ENCODE results near the gene CACNB4. TPM values are rescaled to one million over a fixed set of nuclear protein-coding genes. Genes with fewer than 3 reads are reported as not detected.

The CACNB4 gene
- total and polyA plus RNA-seq, 2 of the 4 experiments (the other 2 are of a cell fraction) = 0.12 to 0.36 TPM

GRCh38 chr2:151999053-151999452 is 99.8 kb downstream of the CACNB4 start:
- Histone ChIP-seq H2BK120ac (ENCODE audit: low read depth, low read length) (no peak overlapping the region), H3K36me3 (ENCODE audit: control insufficient read depth, insufficient read depth, low read length) (no peaks in the 10 kb centered on the region), H3K9me3 (ENCODE audit: control insufficient read depth, insufficient read depth, low read length) (no peaks in the 10 kb centered on the region), H2BK15ac (ENCODE audit: low read depth, low read length) (no peak overlapping the region), H4K91ac (ENCODE audit: insufficient read depth, low read depth, low read length) (no peak overlapping the region), H3K18ac (ENCODE audit: low read depth, low read length) (no peak overlapping the region), H3K9me1 (ENCODE audit: insufficient read depth, low read length) (no peaks in the 10 kb centered on the region), H3K79me1 (ENCODE audit: low read depth in 1 of 2, low read length in 2 of 2) (no peaks in the 10 kb centered on the region), H2AK9ac (replicated peaks; ENCODE audit: low read depth, low read length, poor library complexity) (no peak overlapping the region), H2AFZ (replicated peaks; ENCODE audit: low read length, poor library complexity) (no peak overlapping the region), H2BK5ac (ENCODE audit: low read depth, low read length, poor library complexity, severe bottlenecking) (no peak overlapping the region), H3K4ac (ENCODE audit: low read depth, low read length) (no peak overlapping the region), H2AK5ac (ENCODE audit: low read depth, low read length) (no peak overlapping the region), H3K56ac (ENCODE audit: extremely low read depth, insufficient read depth, low read length) (no peak overlapping the region), H3K27ac (ENCODE audit: insufficient read depth, low read length) (no peak overlapping the region), H4K20me1 (ENCODE audit: insufficient read depth, low read length) (no peaks in the 10 kb centered on the region), H3K4me1 (ENCODE audit: control insufficient read depth, insufficient read depth, low read length) (no peaks in the 10 kb centered on the region), H3K9ac (ENCODE audit: low read depth, low read length) (no peak overlapping the region), H4K5ac (ENCODE audit: low read depth, low read length) (no peak overlapping the region), H3K14ac (replicated peaks; ENCODE audit: low read depth, low read length) (no peak overlapping the region), H3K4me2 (ENCODE audit: low read depth, low read length) (no peak overlapping the region), H2BK20ac (ENCODE audit: low read depth, low read length) (no peak overlapping the region), H4K8ac (ENCODE audit: low read depth in 2 of 2, low read length in 2 of 2) (no peak overlapping the region), H3K23ac (ENCODE audit: low read depth, low read length) (no peak overlapping the region), H3K27me3 (ENCODE audit: control insufficient read depth, insufficient read depth, low read length) (peaks cover 6% of the 10 kb centered on the region), H3K4me3 (ENCODE audit: insufficient read depth, low read depth, low read length) (no peak overlapping the region)
- intact Hi-C loops (cut with micrococcal nuclease) (loop anchor here (1.0 kb wide), 1 partner anchor 26 kb away; no protein-coding TSS in a partner anchor), in situ Hi-C loops (cut with MboI; ENCODE audit: low sequenced_read_pairs) (no loop called here), dilution Hi-C loops (cut with HindIII; ENCODE audit: low sequenced_read_pairs, unreplicated experiment) (no loop called here)
- TF ChIP-seq CTCF (conservative IDR thresholded peaks at IDR 0.05; ENCODE audit: low read depth, low read length) (peak; percentile 62), SMC3 (IDR thresholded peaks at IDR 0.05; ENCODE audit: low read depth, low read length) (peak; percentile 34; the same call in 1 of the 2 replicates), RAD21 (IDR thresholded peaks at IDR 0.05; ENCODE audit: low read length) (peak; percentile 48), USF2 (IDR thresholded peaks at IDR 0.05; ENCODE audit: low read depth, low read length) (no peak)
- DNase-seq = peak; percentile 34
- no TSS peak for BruUV-seq (replicated peaks)
- CTCF ChIA-PET = interaction anchor here (0.6 to 1.3 kb wide), 4 partner anchors 11 to 497 kb away, joined by 3 to 12 read pairs (median 4); no protein-coding TSS in a partner anchor
- POLR2A ChIA-PET (ENCODE audit: unreplicated experiment) = no interaction called here
- no CpG with 5 or more reads among the region's 6 CpGs for WGBS, 2 experiments (ENCODE audit: extremely low coverage in 2 of 2, insufficient read length in 1 of 2)
- peak; percentile 85 for ATAC-seq (ENCODE audit: low read depth)
